Esophagus muscularis mucosa (tissue), 4 donors: ENCODE data around the gene STK32B.

Experiments
- CTCF ChIP-seq, 3 experiments: fragments of 200-600 bp in 2 of 3; fragments of 450-650 bp in 1 of 3; sonication (generic) in 2 of 3; IDR thresholded peaks; one replicate each; pipeline ENCODE4 v1.5.1; 2017 to 2019; ENCODE audit warnings: antibody characterized with exemption in 3 of 3, mild to moderate bottlenecking in 2 of 3, moderate library complexity in 1 of 3
- EP300 ChIP-seq: sonication (generic); formaldehyde crosslinking; IDR thresholded peaks from one replicate; pipeline ENCODE4 v1.6.1; 2017; ENCODE audit warnings: antibody characterized with exemption
- POLR2A ChIP-seq: fragments of 450-650 bp; IDR thresholded peaks from one replicate; pipeline ENCODE4 v1.6.1; 2017; ENCODE audit warnings: antibody characterized with exemption, moderate library complexity, mild to moderate bottlenecking, low read depth
- POLR2AphosphoS5 ChIP-seq, 2 donors: sonication (generic); formaldehyde crosslinking; IDR thresholded peaks; one replicate each; pipeline ENCODE4 v1.6.1; 2017; ENCODE audit warnings: antibody characterized with exemption in 2 of 2

GRCh38 chr4:5072948-5073347 is 21.7 kb downstream of the STK32B start:
- TF ChIP-seq CTCF (IDR thresholded peaks at IDR 0.05) (no peak), POLR2A (no peak), POLR2AphosphoS5 (IDR thresholded peaks at IDR 0.05) (no peak), EP300 (no peak)
